ENCODE measurements around the gene KLHL29.

Gene KLHL29

GRCh38 chr2:23456396-23456795 lies 71.4 kb downstream of the KLHL29 start:
- H3K4me3 ChIP-seq (ENCODE audit: low read depth, low read length), result no peak overlapping the region
- DNase-seq (ENCODE audit: low read depth), result no peak
- TF ChIP-seq CTCF (IDR thresholded peaks at IDR 0.05; ENCODE audit: low read depth, low read length, missing control alignments), result no peak

- TF ChIP-seq CTCF (IDR thresholded peaks at IDR 0.05; ENCODE audit: low read depth, low read length, missing control alignments), result no peak
- H3K4me3 ChIP-seq (ENCODE audit: low read depth, low read length), result no peak overlapping the region
- DNase-seq (ENCODE audit: low read depth), result no peak
Measured at GRCh38 chr2:23456881-23457760, 72.1 kb downstream of the KLHL29 start.

GRCh38 chr2:23457990-23458682 lies 73.2 kb downstream of the KLHL29 start:
- no peak overlapping the region for H3K4me3 ChIP-seq (ENCODE audit: low read depth, low read length)
- no peak for TF ChIP-seq CTCF (IDR thresholded peaks at IDR 0.05; ENCODE audit: low read depth, low read length, missing control alignments)
- no peak for DNase-seq (ENCODE audit: low read depth)

- no peak for DNase-seq (ENCODE audit: low read depth)
- no peak for TF ChIP-seq CTCF (IDR thresholded peaks at IDR 0.05; ENCODE audit: low read depth, low read length, missing control alignments)
- no peak overlapping the region for H3K4me3 ChIP-seq (ENCODE audit: low read depth, low read length)
Measured at GRCh38 chr2:23459032-23459431, 74.1 kb downstream of the KLHL29 start.

GRCh38 chr2:23460228-23460627 lies 75.2 kb downstream of the KLHL29 start:
- peak; percentile 82 for TF ChIP-seq CTCF (IDR thresholded peaks at IDR 0.05; ENCODE audit: low read depth, low read length, missing control alignments)

GRCh38 chr2:23460993-23461392 lies 76.0 kb downstream of the KLHL29 start:
- no peak overlapping the region for H3K4me3 ChIP-seq (ENCODE audit: low read depth, low read length)
- no peak for DNase-seq (ENCODE audit: low read depth)
- TF ChIP-seq CTCF (IDR thresholded peaks at IDR 0.05; ENCODE audit: low read depth, low read length, missing control alignments), result no peak

More at GRCh38 chr2:23460228-23460627, 75.2 kb downstream of the KLHL29 start:
- no peak for DNase-seq (ENCODE audit: low read depth)
- no peak overlapping the region for H3K4me3 ChIP-seq (ENCODE audit: low read depth, low read length)
